PC-3 (cell line): ENCODE data around the gene GPR6. TPM values are rescaled to one million over a fixed set of nuclear protein-coding genes. Genes with fewer than 3 reads are reported as not detected.

Experiments
- ATAC-seq: fragments of 200-7000 bp; cut with Tn5 transposase; 2 replicates; pipeline ENCODE4 v1.9.1; 2020; ENCODE audit warnings: mild to moderate bottlenecking, moderate library complexity
- BruUV-seq: library from RNA; stranded (reverse); fragments of 400-500 nt; replicated peaks from 2 replicates; lab custom pipeline; 2021; lab: Mats Ljungman, UMichigan
- CTCF ChIA-PET: fragments of 300-600 bp; sonication (Branson Sonifier 250); formaldehyde crosslinking; loops from one replicate; lab custom pipeline; 2022; ENCODE audit warnings: antibody characterized with exemption; lab: Charles Lee
- POLR2A ChIA-PET: fragments of 300-600 bp; sonication (Branson Sonifier 250); formaldehyde crosslinking; loops from one replicate; lab custom pipeline; 2022; ENCODE audit warnings: antibody characterized with exemption; ENCODE audit not compliant: unreplicated experiment; lab: Charles Lee
- DNase-seq: peaks from one replicate; pipeline ENCODE4 v3.0.0-alpha.2; 2015
- H2AFZ ChIP-seq: fragments of 300-600 bp; sonication (generic); 2 replicates; pipeline ENCODE4 v1.6.0; 2016; ENCODE audit warnings: antibody characterized with exemption, low read length
- H3F3A ChIP-seq: fragments of 300-600 bp; sonication (generic); one replicate; pipeline ENCODE4 v1.6.0; 2017; ENCODE audit warnings: antibody characterized with exemption, low read length, control low read depth, mild to moderate bottlenecking; ENCODE audit not compliant: unreplicated experiment
- H3K27ac ChIP-seq: fragments of 300-600 bp; sonication (generic); 2 replicates; pipeline ENCODE4 v1.5.1; 2016; ENCODE audit warnings: mild to moderate bottlenecking, low read length
- H3K27me3 ChIP-seq: fragments of 300-600 bp; sonication (generic); 2 replicates; pipeline ENCODE4 v1.6.1; 2016; ENCODE audit warnings: low read length, mixed read lengths
- H3K36me3 ChIP-seq: fragments of 300-600 bp; sonication (generic); 2 replicates; pipeline ENCODE4 v1.6.1; 2016; ENCODE audit warnings: low read depth, mixed run types, low read length, mixed read lengths
- H3K4me1 ChIP-seq: fragments of 300-600 bp; sonication (generic); 2 replicates; pipeline ENCODE4 v1.5.1; 2016; ENCODE audit warnings: low read length; ENCODE audit not compliant: insufficient read depth
- H3K4me2 ChIP-seq: fragments of 300-600 bp; sonication (generic); 2 replicates; pipeline ENCODE4 v1.6.0; 2016; ENCODE audit warnings: low read length
- H3K4me3 ChIP-seq: fragments of 300-600 bp; sonication (generic); 2 replicates; pipeline ENCODE4 v1.5.1; 2016; ENCODE audit warnings: mild to moderate bottlenecking, low read length, mixed read lengths
- H3K79me2 ChIP-seq: fragments of 300-600 bp; sonication (generic); 2 replicates; pipeline ENCODE4 v1.6.1; 2017; ENCODE audit warnings: low read length, mixed read lengths
- H3K9ac ChIP-seq: fragments of 300-600 bp; sonication (generic); 2 replicates; pipeline ENCODE4 v1.6.0; 2016; ENCODE audit warnings: mild to moderate bottlenecking, low read length
- H3K9me2 ChIP-seq: fragments of 300-600 bp; sonication (generic); replicated peaks from 2 replicates; pipeline ENCODE4 v1.6.1; 2016; ENCODE audit warnings: mixed run types, low read length, mixed read lengths
- H3K9me3 ChIP-seq: fragments of 300-600 bp; sonication (generic); 2 replicates; pipeline ENCODE4 v1.6.1; 2016; ENCODE audit warnings: low read length, mixed read lengths
- H4K20me1 ChIP-seq: fragments of 300-600 bp; sonication (generic); 2 replicates; pipeline ENCODE4 v1.6.1; 2016; ENCODE audit warnings: low read length, mixed read lengths
- CTCF ChIP-seq: fragments of 300-600 bp; sonication (generic); conservative IDR thresholded peaks from 2 replicates; pipeline ENCODE4 v1.5.1; 2017; ENCODE audit warnings: antibody characterized with exemption, low read depth, mild to moderate bottlenecking, low read length
- EZH2 ChIP-seq: fragments of 300-600 bp; sonication (generic); IDR thresholded peaks from one replicate; pipeline ENCODE4 v1.6.1; 2017; ENCODE audit warnings: antibody characterized with exemption, mild to moderate bottlenecking, low read length; ENCODE audit not compliant: unreplicated experiment
- EZH2phosphoT487 ChIP-seq: fragments of 300-600 bp; sonication (generic); IDR thresholded peaks from 2 replicates; pipeline ENCODE4 v1.6.1; 2018; ENCODE audit warnings: mild to moderate bottlenecking, antibody characterized with exemption, low read length, borderline replicate concordance
- intact Hi-C: fragments of 100-400 bp; cut with micrococcal nuclease; formaldehyde crosslinking; loops from 2 replicates; pipeline ENCODE4 v1.9.0; 2023
- total RNA-seq: library from RNA; depleted of rRNA; stranded (reverse); fragments of >200 nt; gene quantifications from 2 replicates; pipeline ENCODE4 v1.2.3, GENCODE V29; 2014

GPR6 gene
- total RNA-seq, 1 experiment from 2014 or later = not detected

- no TSS peak for BruUV-seq
- intact Hi-C loops = no loop called here
- Histone ChIP-seq H3K79me2 (no peaks in the 10 kb centered on the region), H3K4me1 (peaks cover 26% of the 10 kb centered on the region), H3K4me2 (peak overlapping the region; percentile 29; the same call in 1 of the 2 replicates), H4K20me1 (no peaks in the 10 kb centered on the region), H3K9me3 (no peaks in the 10 kb centered on the region), H3F3A (no peaks in the 10 kb centered on the region), H2AFZ (peak overlapping the region; percentile 25), H3K9ac (no peak overlapping the region), H3K4me3 (no peak overlapping the region), H3K9me2 (no peaks in the 10 kb centered on the region), H3K27me3 (no peaks in the 10 kb centered on the region), H3K36me3 (no peaks in the 10 kb centered on the region), H3K27ac (peak overlapping the region; percentile 61)
- DNase-seq = peak; percentile 79
- ChIA-PET CTCF (no interaction called here), POLR2A (no interaction called here)
- TF ChIP-seq EZH2phosphoT487 = no peak
- no peak for TF ChIP-seq EZH2
- no peak for TF ChIP-seq CTCF
- peak; percentile 58 for ATAC-seq
These were observed 16.5 kb upstream of the GPR6 start for GRCh38 chr6:109961611-109962041.

DNA sequence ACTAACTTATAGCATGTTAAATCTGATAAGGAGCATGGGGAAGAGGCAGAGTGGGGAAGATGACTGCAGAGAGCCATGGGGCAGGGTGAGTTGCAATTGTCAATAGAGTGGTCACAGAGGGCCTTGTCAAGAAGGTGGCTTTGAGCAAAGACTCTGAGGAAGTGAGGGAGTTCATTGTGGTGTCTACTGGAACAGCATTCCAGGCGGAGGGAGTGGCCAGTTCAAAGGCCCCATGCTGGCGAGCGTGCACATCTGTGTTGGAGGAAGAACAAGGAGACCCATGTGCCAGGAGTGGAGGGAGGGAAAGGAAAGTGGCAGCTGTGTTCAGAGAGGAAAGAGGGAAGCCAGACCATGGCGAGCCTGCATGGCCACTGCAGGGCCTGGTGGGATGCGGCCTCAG is 15.8 kb upstream of the GPR6 start:
- no peak for ATAC-seq
- Histone ChIP-seq H3K36me3 (no peaks in the 10 kb centered on the region), H2AFZ (no peak overlapping the region), H3K4me3 (no peak overlapping the region), H3K27ac (peak overlapping the region; percentile 61), H3K79me2 (no peaks in the 10 kb centered on the region), H3K9me2 (no peaks in the 10 kb centered on the region), H3K4me1 (peaks cover 26% of the 10 kb centered on the region), H3K27me3 (no peaks in the 10 kb centered on the region), H4K20me1 (no peaks in the 10 kb centered on the region), H3K9ac (no peak overlapping the region), H3F3A (no peaks in the 10 kb centered on the region), H3K4me2 (0 out of 2 replicates have a peak overlapping the region, but pooled peaks have one; percentile 29), H3K9me3 (no peaks in the 10 kb centered on the region)
- ChIA-PET POLR2A (no interaction called here), CTCF (no interaction called here)
- no peak for DNase-seq
- TF ChIP-seq CTCF (no peak), EZH2phosphoT487 (no peak), EZH2 (no peak)
- BruUV-seq = no TSS peak
- intact Hi-C loops = no loop called here

DNA sequence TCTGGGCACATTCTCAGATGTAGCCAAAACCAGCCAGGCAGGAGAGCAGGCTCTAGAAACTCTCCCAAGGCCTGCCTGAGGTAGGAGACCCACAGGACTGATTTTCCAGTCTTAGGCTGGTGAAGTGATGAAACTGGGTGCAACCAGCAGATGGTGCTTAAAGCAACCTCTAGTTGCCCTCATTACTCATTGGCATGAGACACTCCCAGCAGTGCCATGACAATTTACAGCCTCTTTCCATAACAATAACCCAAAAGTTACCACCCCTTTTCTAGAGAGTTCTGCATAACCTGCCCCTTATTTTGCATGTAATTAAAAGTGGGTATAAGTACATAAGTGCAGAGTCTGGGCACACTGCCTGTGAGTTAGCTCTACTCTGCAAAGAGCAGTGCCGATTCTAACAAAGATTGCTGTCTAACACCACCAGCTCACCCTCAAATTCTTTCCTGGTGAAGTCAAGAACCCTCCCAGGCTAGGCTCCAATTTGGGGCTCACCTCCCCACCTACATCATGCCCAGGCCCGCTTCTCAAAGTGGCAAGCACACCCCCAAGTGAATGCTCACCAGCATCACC is 14.4 kb upstream of the GPR6 start:
- no peak overlapping the region for H3K4me3 ChIP-seq
- intact Hi-C loops = no loop called here
- H3K27ac ChIP-seq = no peak overlapping the region

More for the DNA sequence above, 14.4 kb upstream of the GPR6 start:
- H3K27me3 ChIP-seq = no peaks in the 10 kb centered on the region
- BruUV-seq = no TSS peak
- ATAC-seq (no peak), DNase-seq (no peak)
- H3K9me3 ChIP-seq = no peaks in the 10 kb centered on the region
- no peak overlapping the region for H2AFZ ChIP-seq
- CTCF ChIA-PET = no interaction called here
- no peaks in the 10 kb centered on the region for H4K20me1 ChIP-seq
- no peaks in the 10 kb centered on the region for H3K9me2 ChIP-seq
- POLR2A ChIA-PET = interaction anchor here (0.6 kb wide), 1 partner anchor 26 kb away, joined by 6 read pairs; no protein-coding TSS in a partner anchor
- H3F3A ChIP-seq = no peaks in the 10 kb centered on the region
- no peaks in the 10 kb centered on the region for H3K36me3 ChIP-seq
- peaks cover 26% of the 10 kb centered on the region for H3K4me1 ChIP-seq
- H3K9ac ChIP-seq = no peak overlapping the region
- no peak overlapping the region for H3K4me2 ChIP-seq
- no peaks in the 10 kb centered on the region for H3K79me2 ChIP-seq
- TF ChIP-seq EZH2 = no peak
- no peak for TF ChIP-seq CTCF
- TF ChIP-seq EZH2phosphoT487 = no peak
